Muscle of leg (tissue), 11 donors: ENCODE results near the gene TPX2. TPM values are rescaled to one million over a fixed set of nuclear protein-coding genes. Genes with fewer than 3 reads are reported as not detected.
A peak's percentile ranks its signal among the peaks of the same experiment; 100 is the strongest.

Experiments used
- DNase-seq: peaks from one replicate; pipeline ENCODE4 v3.0.0; 2013
- H3K27ac ChIP-seq: one replicate; pipeline ENCODE4 v1.5.1; 2013; ENCODE audit warnings: mild to moderate bottlenecking, low read length, control low read depth
- H3K27me3 ChIP-seq: one replicate; pipeline ENCODE4 v1.6.1; 2013; ENCODE audit warnings: low read length; ENCODE audit not compliant: control insufficient read depth, insufficient read depth
- H3K36me3 ChIP-seq: one replicate; pipeline ENCODE4 v1.6.1; 2013; ENCODE audit warnings: low read length; ENCODE audit not compliant: control insufficient read depth, insufficient read depth
- H3K4me1 ChIP-seq: one replicate; pipeline ENCODE4 v1.6.1; 2013; ENCODE audit warnings: low read length; ENCODE audit not compliant: control insufficient read depth, insufficient read depth
- H3K4me3 ChIP-seq: one replicate; pipeline ENCODE4 v1.5.1; 2013; ENCODE audit warnings: low read length, control low read depth
- H3K9me3 ChIP-seq: replicated peaks from 2 replicates; pipeline ENCODE4 v1.6.1; 2013; ENCODE audit warnings: low read depth, low read length; ENCODE audit not compliant: control insufficient read depth
- WGBS: methylation state at CpG from one replicate; pipeline ENCODE4 v1.1.5; 2013; ENCODE audit warnings: missing lambda C conversion rate; ENCODE audit not compliant: insufficient coverage; 5-methylcytosine and 5-hydroxymethylcytosine counted together
- polyA plus RNA-seq, 8 donors: library from polyadenylated mRNA; unstranded; fragments of 120-200 nt; gene quantifications; one replicate each; pipeline versions ENCODE4 v1.2.1 to v1.2.3, GENCODE V29; 2013; ENCODE audit warnings: inconsistent platforms in 1 of 8, low replicate concordance in 1 of 8; ENCODE audit not compliant: insufficient read length in 8 of 8, insufficient read depth in 1 of 8
- total RNA-seq: library from RNA; stranded (reverse); fragments of 120-200 nt; gene quantifications from one replicate; pipeline ENCODE4 v1.2.4, GENCODE V29; 2013

The TPX2 gene
- total and polyA plus RNA-seq, 9 donors: 21.4 to 42.7 (median 27.9) TPM

GRCh38 chr20:31706607-31707257 lies 32.4 kb upstream of the TPX2 start:
- no peaks in the 10 kb centered on the region for H3K27me3 ChIP-seq
- no peak overlapping the region for H3K27ac ChIP-seq
- no peak overlapping the region for H3K4me3 ChIP-seq
- WGBS: 100% methylated on average over 1 of the region's 2 CpGs
- peaks cover 43% of the 10 kb centered on the region for H3K36me3 ChIP-seq
- no peak for DNase-seq
- peaks cover 22% of the 10 kb centered on the region for H3K4me1 ChIP-seq
- no peaks in the 10 kb centered on the region for H3K9me3 ChIP-seq

DNA sequence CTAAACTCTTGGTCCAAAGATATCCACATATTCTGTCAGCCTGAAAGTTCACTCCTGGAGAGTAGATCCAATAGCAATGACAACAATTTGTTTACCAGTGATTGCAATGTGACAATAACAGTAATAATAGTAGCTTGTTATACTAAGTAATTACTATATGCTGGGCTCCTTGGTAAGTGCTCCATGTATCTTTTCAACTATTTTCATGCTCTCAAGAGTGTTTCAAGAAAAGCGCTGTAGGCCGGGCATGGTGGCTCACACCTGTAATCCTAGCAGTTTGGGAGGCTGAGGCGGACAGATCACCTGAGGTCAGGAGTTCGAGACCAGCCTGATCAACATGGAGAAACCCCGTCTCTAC lies 31.9 kb upstream of the TPX2 start:
- no peak overlapping the region for H3K27ac ChIP-seq
- peaks cover 25% of the 10 kb centered on the region for H3K4me1 ChIP-seq
- no peak for DNase-seq
- H3K4me3 ChIP-seq: no peak overlapping the region
- WGBS: 82% methylated on average over 4 of the region's 5 CpGs
- peaks cover 43% of the 10 kb centered on the region for H3K36me3 ChIP-seq
- H3K27me3 ChIP-seq: no peaks in the 10 kb centered on the region
- H3K9me3 ChIP-seq: no peaks in the 10 kb centered on the region

DNA sequence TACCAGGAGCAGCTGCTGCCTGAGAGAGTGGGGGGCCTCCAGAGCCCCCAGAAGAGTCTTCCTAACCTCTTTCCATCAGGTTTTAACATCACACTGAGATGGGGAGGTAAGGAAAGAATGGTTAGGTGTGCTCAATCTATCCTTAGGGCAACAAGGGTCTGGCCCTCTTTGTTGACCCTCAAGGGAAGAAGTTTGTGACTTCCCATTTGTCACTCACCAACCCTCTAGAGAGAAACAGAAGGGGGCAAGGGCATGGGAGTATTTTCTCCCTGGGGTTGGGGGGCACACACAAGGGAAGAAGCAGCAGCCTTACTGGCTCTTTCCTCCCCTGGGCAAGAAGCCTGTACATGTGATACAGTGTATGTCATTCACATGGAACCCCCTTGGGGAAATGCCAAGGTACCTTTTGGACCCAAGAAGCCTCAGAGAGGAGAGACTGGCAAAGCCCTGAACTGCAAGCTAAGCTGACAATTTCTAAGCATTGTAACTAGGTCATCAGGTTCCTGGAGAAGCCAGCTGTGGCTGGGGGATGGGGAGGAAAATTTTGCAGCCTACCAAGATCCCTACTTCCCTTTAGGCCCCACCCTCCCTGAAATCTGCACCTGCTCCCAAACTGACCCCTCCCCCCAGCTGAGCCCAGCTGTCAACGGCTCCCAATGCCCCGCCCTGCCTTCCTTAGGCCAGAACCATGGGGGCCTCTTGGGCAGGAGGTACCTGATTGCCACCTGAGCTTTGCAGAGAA lies 30.9 kb upstream of the TPX2 start:
- Histone ChIP-seq H3K36me3 (peaks cover 43% of the 10 kb centered on the region), H3K4me3 (no peak overlapping the region), H3K9me3 (no peaks in the 10 kb centered on the region), H3K27ac (peak overlapping the region; percentile 81), H3K27me3 (no peaks in the 10 kb centered on the region), H3K4me1 (peaks cover 34% of the 10 kb centered on the region)
- 40% methylated on average over 2 of the region's 2 CpGs for WGBS
- peak; percentile 86 for DNase-seq

GRCh38 chr20:31708736-31709534 lies 30.2 kb upstream of the TPX2 start:
- no peak for DNase-seq
- Histone ChIP-seq H3K4me3 (no peak overlapping the region), H3K9me3 (no peaks in the 10 kb centered on the region), H3K36me3 (peaks cover 47% of the 10 kb centered on the region), H3K27ac (peak overlapping the region; percentile 75), H3K27me3 (no peaks in the 10 kb centered on the region), H3K4me1 (peaks cover 40% of the 10 kb centered on the region)
- no CpG with 5 or more reads among the region's 11 CpGs for WGBS

DNA sequence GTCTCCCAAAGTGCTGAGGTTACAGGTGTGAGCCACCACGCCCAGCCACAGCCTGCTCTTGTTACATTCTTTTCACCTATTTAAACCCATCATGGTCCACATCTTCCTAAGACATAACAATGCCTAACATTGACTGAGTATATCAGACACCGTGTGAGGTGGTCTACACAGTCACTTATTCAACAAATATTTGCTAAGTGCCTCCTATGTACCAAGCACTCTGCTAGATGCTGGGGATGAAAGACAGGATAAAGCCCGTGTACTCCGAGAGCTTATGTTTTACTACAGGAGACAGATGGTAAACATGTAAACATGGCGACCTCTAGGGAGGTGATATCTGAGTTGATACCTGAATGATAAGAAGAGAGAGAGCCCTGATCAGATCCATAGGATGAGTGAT lies 29.2 kb upstream of the TPX2 start:
- H3K9me3 ChIP-seq: no peaks in the 10 kb centered on the region
- no peak overlapping the region for H3K4me3 ChIP-seq
- H3K4me1 ChIP-seq: peaks cover 39% of the 10 kb centered on the region
- H3K27me3 ChIP-seq: no peaks in the 10 kb centered on the region
- H3K27ac ChIP-seq: no peak overlapping the region
- peaks cover 47% of the 10 kb centered on the region for H3K36me3 ChIP-seq
- WGBS: 87% methylated on average over 4 of the region's 5 CpGs
- no peak for DNase-seq

DNA sequence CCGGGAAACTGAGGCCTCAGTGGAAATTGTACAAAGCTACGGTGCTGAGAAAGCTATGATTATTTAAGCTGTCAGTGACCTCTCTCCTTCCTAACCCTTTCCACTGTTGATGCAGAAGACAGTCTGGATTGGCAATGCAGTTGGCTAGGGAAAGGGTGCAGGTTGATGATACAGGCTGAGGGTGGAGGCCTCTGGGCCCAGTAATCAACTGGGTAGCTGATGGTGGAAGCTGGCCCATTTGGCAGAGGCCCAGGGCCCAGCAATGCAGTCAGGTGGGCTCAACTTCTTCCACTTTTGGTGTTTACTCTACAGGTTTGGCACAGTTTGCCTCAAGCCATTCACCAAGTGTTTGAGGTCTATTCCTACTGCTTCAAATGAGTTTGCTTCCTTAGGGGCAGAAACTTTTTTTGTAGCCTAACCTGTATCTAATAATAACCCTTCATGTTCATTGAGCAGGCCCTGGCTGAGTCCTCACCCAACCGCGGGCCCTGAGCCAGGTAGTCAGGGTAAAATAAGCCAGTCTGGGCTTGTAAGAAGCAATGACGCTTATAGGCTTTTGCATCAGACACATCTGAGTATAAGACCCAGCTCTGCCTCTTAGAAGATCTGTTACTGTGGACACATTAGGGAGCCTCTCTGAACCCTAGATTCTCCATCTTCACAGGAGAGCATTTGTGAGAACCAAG lies 28.5 kb upstream of the TPX2 start:
- Histone ChIP-seq H3K4me3 (no peak overlapping the region), H3K9me3 (no peaks in the 10 kb centered on the region), H3K27me3 (no peaks in the 10 kb centered on the region), H3K27ac (no peak overlapping the region), H3K4me1 (peaks cover 39% of the 10 kb centered on the region), H3K36me3 (peaks cover 48% of the 10 kb centered on the region)
- WGBS: 80% methylated on average over 1 of the region's 5 CpGs
- no peak for DNase-seq

DNA sequence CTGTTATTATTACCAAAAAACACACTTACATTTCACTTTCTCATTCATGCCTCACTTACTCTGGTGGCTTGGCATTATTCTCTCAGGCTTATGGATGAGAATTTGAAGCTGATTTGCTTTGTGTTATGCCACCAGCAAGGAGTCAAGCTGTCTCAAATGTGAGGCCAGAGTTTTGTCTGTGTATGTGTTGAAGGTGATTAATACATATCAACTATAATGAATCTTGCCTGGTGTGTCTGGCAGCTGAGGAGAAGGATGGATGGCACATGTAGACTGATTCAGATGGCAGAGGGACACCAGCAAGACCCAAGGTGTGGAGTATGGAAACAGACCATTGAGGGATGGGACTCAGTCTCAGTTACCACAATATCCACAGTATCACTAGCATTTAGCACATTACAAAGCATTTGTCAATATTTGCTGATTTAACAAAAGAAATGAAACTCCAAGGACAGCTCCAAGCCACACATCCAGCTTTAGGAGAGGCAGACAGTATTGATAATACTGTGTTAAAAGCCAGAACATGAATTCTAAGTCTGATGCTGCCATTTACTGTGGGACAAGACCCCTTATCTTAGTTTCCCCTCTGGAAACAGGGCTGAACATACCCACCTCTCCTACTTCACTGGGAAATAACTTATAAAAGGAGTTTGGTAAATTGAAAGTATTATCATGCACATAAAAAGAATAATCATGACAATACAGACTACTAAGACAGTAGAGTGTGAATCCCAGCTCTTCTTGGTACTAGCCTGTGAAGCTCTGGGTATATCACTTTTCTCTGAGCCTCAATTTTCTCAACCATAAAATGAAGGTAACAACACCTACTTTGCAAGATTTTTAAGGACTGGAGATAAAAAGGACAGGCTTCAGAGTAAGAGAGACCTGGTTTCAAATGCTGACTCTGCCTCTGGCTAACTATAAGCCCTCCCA lies 27.6 kb upstream of the TPX2 start:
- H3K27ac ChIP-seq: peak overlapping the region; percentile 91
- peaks cover 37% of the 10 kb centered on the region for H3K4me1 ChIP-seq
- no peaks in the 10 kb centered on the region for H3K9me3 ChIP-seq
- peaks cover 40% of the 10 kb centered on the region for H3K36me3 ChIP-seq
- no peak overlapping the region for H3K4me3 ChIP-seq
- no peaks in the 10 kb centered on the region for H3K27me3 ChIP-seq
- DNase-seq: no peak

DNA sequence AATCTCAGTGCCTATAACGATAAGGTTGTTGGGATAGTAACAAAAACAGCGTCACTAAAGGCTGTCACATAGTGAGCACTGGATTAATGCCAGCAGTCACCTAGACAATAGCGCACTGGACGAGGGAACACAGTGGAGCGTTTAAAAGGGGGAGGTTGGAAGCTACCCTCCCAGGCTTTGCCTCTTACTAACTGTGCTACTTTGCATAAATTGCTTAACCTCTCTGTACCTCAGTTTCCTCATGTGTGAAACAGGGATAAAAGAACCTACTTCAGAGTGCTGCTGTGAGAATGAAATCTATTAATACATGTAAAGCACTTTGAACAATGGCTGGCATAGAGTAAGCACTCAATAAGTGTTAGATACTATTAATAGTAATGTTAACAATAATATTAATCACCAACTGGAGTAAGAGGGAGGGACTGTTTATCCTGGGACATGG lies 27.0 kb upstream of the TPX2 start:
- peak; percentile 57 for DNase-seq
- Histone ChIP-seq H3K4me1 (peaks cover 37% of the 10 kb centered on the region), H3K9me3 (no peaks in the 10 kb centered on the region), H3K36me3 (peaks cover 41% of the 10 kb centered on the region), H3K27ac (peak overlapping the region; percentile 91), H3K4me3 (no peak overlapping the region), H3K27me3 (no peaks in the 10 kb centered on the region)
- no CpG with 5 or more reads among the region's 5 CpGs for WGBS

DNA sequence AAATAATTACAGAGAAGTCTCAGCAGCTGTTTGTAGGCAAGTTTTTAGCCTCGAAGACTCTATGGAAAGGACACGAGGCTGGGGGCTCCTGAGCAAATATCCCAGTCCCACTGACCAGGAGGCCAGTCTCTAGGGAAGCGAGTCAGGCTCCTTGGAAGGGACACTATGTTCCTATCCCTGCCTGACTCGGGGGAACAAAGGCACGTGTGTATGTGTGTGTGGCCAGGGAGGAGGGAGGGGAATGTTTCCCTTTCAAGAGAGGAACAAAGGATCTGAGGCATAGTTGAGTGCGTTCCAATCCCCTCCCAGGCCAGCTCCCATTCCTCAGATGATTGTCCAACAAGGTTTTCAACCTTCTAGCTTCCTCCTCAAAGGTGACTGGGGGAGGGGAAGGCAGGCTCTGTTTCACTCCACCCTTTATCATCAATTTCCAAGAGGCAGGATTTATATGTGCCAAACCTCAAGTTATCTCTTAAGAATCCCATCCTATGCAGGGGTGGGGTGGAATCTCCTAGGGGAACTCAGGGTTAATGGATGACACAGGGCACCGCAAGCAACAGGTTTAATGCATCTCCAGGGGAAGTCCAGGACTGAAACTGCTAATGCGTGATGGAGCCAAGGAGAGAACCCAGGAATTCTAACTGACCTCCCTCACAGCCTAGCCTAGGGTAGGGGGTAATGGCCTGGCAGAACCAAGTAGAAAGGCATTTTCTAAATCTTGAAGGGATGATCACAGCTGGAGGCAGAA lies 26.4 kb upstream of the TPX2 start:
- H3K4me3 ChIP-seq: no peak overlapping the region
- 41% methylated on average over 2 of the region's 8 CpGs for WGBS

More for the DNA sequence above, 26.4 kb upstream of the TPX2 start:
- peak; percentile 88 for DNase-seq
- Histone ChIP-seq H3K27me3 (no peaks in the 10 kb centered on the region), H3K36me3 (peaks cover 43% of the 10 kb centered on the region), H3K27ac (peak overlapping the region; percentile 91), H3K4me1 (peaks cover 38% of the 10 kb centered on the region), H3K9me3 (no peaks in the 10 kb centered on the region)
